Measurements from ENCODE around the gene FAM120B.
"Not testable (repeated sequence)": the region's sequence is repeated elsewhere in the genome, so short reads cannot be mapped to it uniquely, and the experiment has no call there.

The FAM120B gene

GRCh38 chr6:170317076-170317475 lies 10.5 kb downstream of the FAM120B start:
- no peak overlapping the region for H3K4me3 ChIP-seq (ENCODE audit: low read depth, low read length)
- no peak for DNase-seq (ENCODE audit: low read depth)
- no peak for TF ChIP-seq CTCF (IDR thresholded peaks at IDR 0.05; ENCODE audit: insufficient read depth, low read depth, low read length, missing control alignments)

- no peak for DNase-seq (ENCODE audit: low read depth)
- TF ChIP-seq CTCF (IDR thresholded peaks at IDR 0.05; ENCODE audit: insufficient read depth, low read depth, low read length, missing control alignments): no peak
- no peak overlapping the region for H3K4me3 ChIP-seq (ENCODE audit: low read depth, low read length)
These were observed 11.2 kb downstream of the FAM120B start for GRCh38 chr6:170317718-170318117.

GRCh38 chr6:170329321-170329720 lies 22.8 kb downstream of the FAM120B start:
- TF ChIP-seq CTCF (IDR thresholded peaks at IDR 0.05; ENCODE audit: insufficient read depth, low read depth, low read length, missing control alignments): no peak
- DNase-seq (ENCODE audit: low read depth): no peak
- no peak overlapping the region for H3K4me3 ChIP-seq (ENCODE audit: low read depth, low read length)

GRCh38 chr6:170335199-170335598 lies 28.6 kb downstream of the FAM120B start:
- DNase-seq (ENCODE audit: low read depth); H3K4me3 ChIP-seq (ENCODE audit: low read depth, low read length): not testable (repeated sequence)

GRCh38 chr6:170344631-170345576 lies 38.3 kb downstream of the FAM120B start:
- H3K4me3 ChIP-seq (ENCODE audit: low read depth, low read length): no peak overlapping the region
- no peak for TF ChIP-seq CTCF (IDR thresholded peaks at IDR 0.05; ENCODE audit: insufficient read depth, low read depth, low read length, missing control alignments)
- DNase-seq (ENCODE audit: low read depth): peak; percentile 16

GRCh38 chr6:170345662-170346061 lies 39.1 kb downstream of the FAM120B start:
- DNase-seq (ENCODE audit: low read depth): peak; percentile 70
- H3K4me3 ChIP-seq (ENCODE audit: low read depth, low read length): no peak overlapping the region
- TF ChIP-seq CTCF (IDR thresholded peaks at IDR 0.05; ENCODE audit: insufficient read depth, low read depth, low read length, missing control alignments): no peak

- no peak for TF ChIP-seq CTCF (IDR thresholded peaks at IDR 0.05; ENCODE audit: insufficient read depth, low read depth, low read length, missing control alignments)
- no peak for DNase-seq (ENCODE audit: low read depth)
- H3K4me3 ChIP-seq (ENCODE audit: low read depth, low read length): no peak overlapping the region
These were observed 40.1 kb downstream of the FAM120B start for GRCh38 chr6:170346649-170347048.
